CD4-positive, alpha-beta T cell treated with Interleukin-12 subunit alpha and Interleukin-12 subunit beta, for 1 hour (primary cell): ENCODE data around the gene SNX25.
A peak's percentile ranks its signal among the peaks of the same experiment; 100 is the strongest.
"Not testable (repeated sequence)": the region's sequence is repeated elsewhere in the genome, so short reads cannot be mapped to it uniquely, and the experiment has no call there.

Source experiments
- DNase-seq: peaks from one replicate; pipeline ENCODE4 v3.0.0-alpha.2; 2020

Gene SNX25

GRCh38 chr4:185209031-185209851 lies at the start of gene SNX25:
Gene SNX25 (plus strand): TSS chr4:185209598. CDS start chr4:185209827, 229 bp downstream.
- DNase-seq = peak; percentile 89

- peak; percentile 60 for DNase-seq
These were observed 43.8 kb upstream of the SNX25 start for GRCh38 chr4:185165605-185166063.

GRCh38 chr4:185167234-185167633 lies 42.2 kb upstream of the SNX25 start:
- DNase-seq = no peak

GRCh38 chr4:185171373-185172071 lies 37.9 kb upstream of the SNX25 start:
- no peak for DNase-seq

GRCh38 chr4:185179488-185179887 lies 29.9 kb upstream of the SNX25 start:
- no peak for DNase-seq

GRCh38 chr4:185182239-185182638 lies 27.2 kb upstream of the SNX25 start:
- DNase-seq = no peak

GRCh38 chr4:185183622-185184281 lies 25.6 kb upstream of the SNX25 start:
- peak; percentile 84 for DNase-seq

GRCh38 chr4:185186769-185187168 lies 22.6 kb upstream of the SNX25 start:
- DNase-seq = no peak

- DNase-seq = no peak
These were observed 19.6 kb upstream of the SNX25 start for GRCh38 chr4:185189606-185190305.

GRCh38 chr4:185190306-185190856 lies 19.0 kb upstream of the SNX25 start:
- no peak for DNase-seq

GRCh38 chr4:185192059-185192458 lies 17.3 kb upstream of the SNX25 start:
- no peak for DNase-seq

- no peak for DNase-seq
These were observed 14.2 kb upstream of the SNX25 start for GRCh38 chr4:185194924-185195888.

- no peak for DNase-seq
These were observed 13.0 kb upstream of the SNX25 start for GRCh38 chr4:185196437-185196836.

- not testable (repeated sequence) for DNase-seq
These were observed 11.2 kb upstream of the SNX25 start for GRCh38 chr4:185198189-185198588.

GRCh38 chr4:185201977-185202962 lies 7.1 kb upstream of the SNX25 start:
- peak; percentile 71 for DNase-seq

- no peak for DNase-seq
These were observed 6.4 kb upstream of the SNX25 start for GRCh38 chr4:185202984-185203485.

- DNase-seq = peak; percentile 90
These were observed 5.7 kb upstream of the SNX25 start, which contains the start of gene CFAP97 for GRCh38 chr4:185203486-185204237. Gene CFAP97 (minus strand): TSS chr4:185204000. CDS start chr4:185191196, 12,804 bp downstream.

- DNase-seq = peak; percentile 12
These were observed 5.0 kb upstream of the SNX25 start for GRCh38 chr4:185204238-185204910.
